Measurements from ENCODE around the gene BAIAP2. TPM values are rescaled to one million over a fixed set of nuclear protein-coding genes. Genes with fewer than 3 reads are reported as not detected.

BAIAP2 gene
- total RNA-seq, 1 experiment from 2014 or later = 58.0 TPM

DNA sequence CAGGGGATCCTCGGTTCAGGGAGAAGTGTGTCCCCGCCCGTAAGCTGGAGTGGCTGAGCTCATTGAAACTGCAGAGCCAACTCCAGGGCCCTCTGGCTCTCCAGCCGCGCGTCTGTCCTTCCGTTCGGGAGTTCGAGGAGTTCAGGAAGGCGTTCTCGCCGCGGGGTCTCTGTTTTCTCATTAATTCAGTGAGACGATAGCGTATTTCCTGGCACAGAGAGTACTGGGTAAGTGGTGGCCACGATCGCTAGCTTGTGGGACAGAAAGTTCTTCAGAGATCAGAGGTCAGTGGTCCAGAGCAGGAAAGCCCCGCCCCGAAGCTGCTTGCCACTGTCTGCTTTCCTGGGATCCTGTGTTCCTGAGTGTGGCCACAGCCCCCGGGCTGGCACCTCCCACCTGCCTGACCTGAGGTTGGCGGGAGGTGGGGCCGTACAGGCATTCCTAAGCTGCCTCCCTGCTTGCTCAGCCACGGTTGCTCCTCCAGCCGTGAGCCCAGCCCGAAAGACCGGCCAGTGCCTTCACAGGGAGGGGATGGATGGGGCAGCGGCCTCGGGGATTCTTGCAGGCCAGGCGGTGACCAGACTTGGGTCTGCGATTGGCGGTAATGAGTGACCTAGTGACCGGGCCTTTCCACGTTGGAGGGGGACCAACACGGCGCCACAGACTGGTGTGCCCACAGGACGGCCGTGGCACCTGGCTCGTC is 8.9 kb downstream of the BAIAP2 start:
- Mint-ChIP-seq H3K36me3 (ENCODE audit: insufficient read depth, unreplicated experiment) (peaks cover 69% of the 10 kb centered on the region), H3K9me3 (ENCODE audit: low read depth, unreplicated experiment) (no peaks in the 10 kb centered on the region), H3K4me1 (ENCODE audit: low read depth, unreplicated experiment) (peaks cover 63% of the 10 kb centered on the region), H3K27me3 (ENCODE audit: unreplicated experiment) (no peaks in the 10 kb centered on the region), H3K4me3 (ENCODE audit: low read depth, unreplicated experiment) (peak overlapping the region; percentile 64), H3K27ac (ENCODE audit: unreplicated experiment) (peak overlapping the region; percentile 95)
- CTCF ChIA-PET = interaction anchor here (0.6 to 2.0 kb wide), 6 partner anchors 20 to 59 kb away, joined by 3 to 9 read pairs (median 4); no protein-coding TSS in a partner anchor
- intact Hi-C loops (cut with micrococcal nuclease; ENCODE audit: unreplicated experiment) = loop anchor here (5.0 to 10.0 kb wide), 2 partner anchors 53 to 471 kb away; partner anchors contain the start of gene ACTG1
- TF ChIP-seq, protein P1, sequence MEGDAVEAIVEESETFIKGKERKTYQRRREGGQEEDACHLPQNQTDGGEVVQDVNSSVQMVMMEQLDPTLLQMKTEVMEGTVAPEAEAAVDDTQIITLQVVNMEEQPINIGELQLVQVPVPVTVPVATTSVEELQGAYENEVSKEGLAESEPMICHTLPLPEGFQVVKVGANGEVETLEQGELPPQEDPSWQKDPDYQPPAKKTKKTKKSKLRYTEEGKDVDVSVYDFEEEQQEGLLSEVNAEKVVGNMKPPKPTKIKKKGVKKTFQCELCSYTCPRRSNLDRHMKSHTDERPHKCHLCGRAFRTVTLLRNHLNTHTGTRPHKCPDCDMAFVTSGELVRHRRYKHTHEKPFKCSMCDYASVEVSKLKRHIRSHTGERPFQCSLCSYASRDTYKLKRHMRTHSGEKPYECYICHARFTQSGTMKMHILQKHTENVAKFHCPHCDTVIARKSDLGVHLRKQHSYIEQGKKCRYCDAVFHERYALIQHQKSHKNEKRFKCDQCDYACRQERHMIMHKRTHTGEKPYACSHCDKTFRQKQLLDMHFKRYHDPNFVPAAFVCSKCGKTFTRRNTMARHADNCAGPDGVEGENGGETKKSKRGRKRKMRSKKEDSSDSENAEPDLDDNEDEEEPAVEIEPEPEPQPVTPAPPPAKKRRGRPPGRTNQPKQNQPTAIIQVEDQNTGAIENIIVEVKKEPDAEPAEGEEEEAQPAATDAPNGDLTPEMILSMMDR (IDR thresholded peaks at IDR 0.05; ENCODE audit: unreplicated experiment) = no peak
- peak; percentile 94 for DNase-seq
- BruUV-seq (replicated peaks) = TSS peak; percentile 88

DNA sequence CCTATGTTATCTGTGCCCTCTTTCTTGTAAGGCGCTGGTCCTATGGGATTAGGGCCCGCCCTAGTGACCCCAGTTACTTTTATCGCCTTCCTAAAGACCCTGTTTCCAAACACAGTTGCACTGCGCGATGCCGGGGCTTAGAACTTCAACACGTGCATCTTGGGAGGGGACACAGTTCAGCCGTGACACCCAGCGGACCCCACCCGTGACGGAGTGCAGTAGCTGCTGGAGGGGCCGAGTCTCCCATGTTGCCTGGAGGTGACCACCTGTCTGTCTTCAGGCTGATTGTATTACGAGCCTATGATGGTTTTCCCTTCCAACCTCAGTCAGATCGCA is 9.4 kb downstream of the BAIAP2 start:
- intact Hi-C loops (cut with micrococcal nuclease; ENCODE audit: unreplicated experiment) = loop anchor here (5.0 to 10.0 kb wide), 2 partner anchors 53 to 470 kb away; partner anchors contain the start of gene ACTG1
- CTCF ChIA-PET = interaction anchor here (1.2 to 2.0 kb wide), 5 partner anchors 20 to 58 kb away, joined by 3 to 9 read pairs (median 4); no protein-coding TSS in a partner anchor
- Mint-ChIP-seq H3K4me3 (ENCODE audit: low read depth, unreplicated experiment) (peak overlapping the region; percentile 64), H3K27me3 (ENCODE audit: unreplicated experiment) (no peaks in the 10 kb centered on the region), H3K9me3 (ENCODE audit: low read depth, unreplicated experiment) (no peaks in the 10 kb centered on the region), H3K4me1 (ENCODE audit: low read depth, unreplicated experiment) (peaks cover 65% of the 10 kb centered on the region), H3K36me3 (ENCODE audit: insufficient read depth, unreplicated experiment) (peaks cover 69% of the 10 kb centered on the region), H3K27ac (ENCODE audit: unreplicated experiment) (peak overlapping the region; percentile 95)
- no peak for DNase-seq
- TF ChIP-seq, protein P1 (IDR thresholded peaks at IDR 0.05; ENCODE audit: unreplicated experiment) = no peak
- no TSS peak for BruUV-seq (replicated peaks)

DNA sequence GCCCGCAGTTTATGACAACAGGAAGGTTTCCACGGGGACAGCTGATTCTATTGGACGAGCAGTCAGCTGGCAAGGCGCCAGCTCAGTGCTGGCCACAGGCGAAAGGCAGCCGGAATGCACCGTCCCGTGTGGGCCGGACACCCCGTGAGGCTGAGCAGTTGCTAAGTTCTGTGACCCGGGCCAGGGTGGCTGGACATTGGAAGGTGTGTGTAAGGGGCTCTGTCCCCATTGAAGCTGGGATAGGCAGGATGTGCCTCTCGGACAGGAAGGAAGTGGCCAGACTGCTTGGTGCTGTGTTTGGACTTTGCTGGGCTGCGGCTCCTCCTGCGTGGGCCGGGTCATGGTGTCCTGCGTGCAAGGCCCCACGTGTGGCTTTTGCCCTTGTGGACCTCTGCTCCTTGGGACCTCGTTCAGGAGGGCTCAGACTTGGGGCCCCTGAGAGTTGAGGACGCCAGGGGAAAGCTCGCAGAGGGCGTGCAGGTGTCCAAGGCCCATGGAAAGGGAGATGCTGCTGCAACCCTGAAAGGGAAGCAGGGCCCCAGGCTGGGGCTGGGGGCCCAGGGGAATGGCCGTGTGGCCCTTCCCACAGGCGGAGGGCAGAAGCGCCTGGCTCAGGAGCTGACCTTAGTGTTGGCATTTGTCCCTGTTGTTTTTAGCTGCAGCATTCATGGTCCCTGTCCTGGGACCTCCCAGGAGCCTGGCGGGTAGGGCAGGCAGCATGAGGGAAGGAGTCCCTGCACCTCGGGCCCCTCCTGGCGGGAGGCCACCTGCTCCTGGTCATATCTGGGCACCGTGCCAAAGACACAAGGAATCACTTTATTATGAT is 10.0 kb downstream of the BAIAP2 start:
- peak overlapping the region; percentile 64 for H3K4me3 Mint-ChIP-seq (ENCODE audit: low read depth, unreplicated experiment)

More for the DNA sequence above, 10.0 kb downstream of the BAIAP2 start:
- Mint-ChIP-seq H3K27ac (ENCODE audit: unreplicated experiment) (peak overlapping the region; percentile 95), H3K36me3 (ENCODE audit: insufficient read depth, unreplicated experiment) (peaks cover 73% of the 10 kb centered on the region), H3K4me1 (ENCODE audit: low read depth, unreplicated experiment) (peaks cover 65% of the 10 kb centered on the region), H3K27me3 (ENCODE audit: unreplicated experiment) (no peaks in the 10 kb centered on the region), H3K9me3 (ENCODE audit: low read depth, unreplicated experiment) (no peaks in the 10 kb centered on the region)
- DNase-seq = peak; percentile 88
- CTCF ChIA-PET = interaction anchor here (1.2 to 2.0 kb wide), 5 partner anchors 20 to 58 kb away, joined by 3 to 9 read pairs (median 4); no protein-coding TSS in a partner anchor
- TF ChIP-seq, protein P1 (IDR thresholded peaks at IDR 0.05; ENCODE audit: unreplicated experiment) = no peak
- intact Hi-C loops (cut with micrococcal nuclease; ENCODE audit: unreplicated experiment) = loop anchor here (5.0 to 10.0 kb wide), 2 partner anchors 52 to 470 kb away; partner anchors contain the start of gene ACTG1
- no TSS peak for BruUV-seq (replicated peaks)
